GM12872 (cell line): ENCODE measurements around the gene RAB6B.

Source experiments
- TF ChIP-seq, protein P1 (sequence below): IDR thresholded peaks from 3 replicates; pipeline ENCODE4 v1.5.1; 2011; ENCODE audit warnings: low read depth, mild to moderate bottlenecking, low read length, moderate library complexity; ENCODE audit not compliant: insufficient read depth

The RAB6B gene

DNA sequence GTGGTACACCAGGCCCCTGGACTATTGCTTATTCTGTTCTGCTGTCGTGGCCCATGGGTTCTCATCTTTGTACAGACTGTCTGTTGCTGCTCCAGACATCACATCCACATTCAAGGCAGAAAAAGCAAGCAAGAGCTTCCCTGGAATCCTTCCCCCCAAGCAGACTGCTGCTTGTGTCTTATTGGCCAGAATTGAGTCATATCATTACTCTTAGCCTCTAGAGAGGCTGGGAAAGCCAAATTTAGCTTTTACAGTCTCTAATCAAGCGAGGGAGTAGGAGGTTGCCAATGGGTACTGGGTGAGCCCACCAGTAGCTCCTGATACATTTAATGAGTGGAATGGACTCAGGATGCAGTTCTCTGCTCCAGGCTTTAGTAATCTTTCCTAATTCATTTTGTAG, 39.4 kb downstream of the RAB6B start:
- TF ChIP-seq, protein P1, sequence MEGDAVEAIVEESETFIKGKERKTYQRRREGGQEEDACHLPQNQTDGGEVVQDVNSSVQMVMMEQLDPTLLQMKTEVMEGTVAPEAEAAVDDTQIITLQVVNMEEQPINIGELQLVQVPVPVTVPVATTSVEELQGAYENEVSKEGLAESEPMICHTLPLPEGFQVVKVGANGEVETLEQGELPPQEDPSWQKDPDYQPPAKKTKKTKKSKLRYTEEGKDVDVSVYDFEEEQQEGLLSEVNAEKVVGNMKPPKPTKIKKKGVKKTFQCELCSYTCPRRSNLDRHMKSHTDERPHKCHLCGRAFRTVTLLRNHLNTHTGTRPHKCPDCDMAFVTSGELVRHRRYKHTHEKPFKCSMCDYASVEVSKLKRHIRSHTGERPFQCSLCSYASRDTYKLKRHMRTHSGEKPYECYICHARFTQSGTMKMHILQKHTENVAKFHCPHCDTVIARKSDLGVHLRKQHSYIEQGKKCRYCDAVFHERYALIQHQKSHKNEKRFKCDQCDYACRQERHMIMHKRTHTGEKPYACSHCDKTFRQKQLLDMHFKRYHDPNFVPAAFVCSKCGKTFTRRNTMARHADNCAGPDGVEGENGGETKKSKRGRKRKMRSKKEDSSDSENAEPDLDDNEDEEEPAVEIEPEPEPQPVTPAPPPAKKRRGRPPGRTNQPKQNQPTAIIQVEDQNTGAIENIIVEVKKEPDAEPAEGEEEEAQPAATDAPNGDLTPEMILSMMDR, result no peak

DNA sequence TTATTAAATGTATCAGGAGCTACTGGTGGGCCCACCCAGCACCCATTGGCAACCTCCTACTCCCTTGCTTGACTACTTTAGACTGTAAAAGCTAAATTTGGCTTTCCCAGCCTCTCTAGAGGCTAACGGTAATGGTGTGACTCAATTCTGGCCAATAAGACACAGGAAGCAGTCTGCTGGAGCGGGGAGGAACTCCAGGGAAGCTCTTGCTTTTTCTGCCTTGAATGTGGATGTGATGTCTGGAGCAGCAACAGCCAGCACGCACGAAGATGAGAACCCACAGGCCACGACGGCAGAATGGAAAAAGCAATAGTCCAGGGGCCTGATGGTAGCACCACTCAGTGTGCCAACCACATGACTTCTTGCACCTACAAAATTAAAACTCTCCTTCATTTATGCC, 39.9 kb downstream of the RAB6B start:
- TF ChIP-seq, protein P1, result no peak

DNA sequence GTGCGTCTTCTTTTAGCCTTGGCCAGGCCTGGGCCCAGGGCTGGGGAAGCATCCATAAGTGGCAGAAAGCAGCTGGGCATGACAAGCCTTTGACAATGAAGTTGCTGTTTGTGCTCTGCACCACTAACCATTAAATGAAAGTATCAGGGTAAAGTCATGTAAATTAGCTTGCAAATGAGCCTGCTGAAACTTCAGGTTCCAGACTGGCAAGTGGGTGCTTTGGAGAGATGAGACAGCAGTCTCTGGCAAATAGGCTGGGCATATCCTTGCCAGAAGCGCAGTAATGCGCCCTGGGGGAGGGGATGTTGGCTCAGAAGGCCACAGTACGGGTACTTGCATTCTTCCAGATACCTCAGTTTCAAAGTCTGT, 40.7 kb downstream of the RAB6B start:
- TF ChIP-seq, protein P1, result no peak

DNA sequence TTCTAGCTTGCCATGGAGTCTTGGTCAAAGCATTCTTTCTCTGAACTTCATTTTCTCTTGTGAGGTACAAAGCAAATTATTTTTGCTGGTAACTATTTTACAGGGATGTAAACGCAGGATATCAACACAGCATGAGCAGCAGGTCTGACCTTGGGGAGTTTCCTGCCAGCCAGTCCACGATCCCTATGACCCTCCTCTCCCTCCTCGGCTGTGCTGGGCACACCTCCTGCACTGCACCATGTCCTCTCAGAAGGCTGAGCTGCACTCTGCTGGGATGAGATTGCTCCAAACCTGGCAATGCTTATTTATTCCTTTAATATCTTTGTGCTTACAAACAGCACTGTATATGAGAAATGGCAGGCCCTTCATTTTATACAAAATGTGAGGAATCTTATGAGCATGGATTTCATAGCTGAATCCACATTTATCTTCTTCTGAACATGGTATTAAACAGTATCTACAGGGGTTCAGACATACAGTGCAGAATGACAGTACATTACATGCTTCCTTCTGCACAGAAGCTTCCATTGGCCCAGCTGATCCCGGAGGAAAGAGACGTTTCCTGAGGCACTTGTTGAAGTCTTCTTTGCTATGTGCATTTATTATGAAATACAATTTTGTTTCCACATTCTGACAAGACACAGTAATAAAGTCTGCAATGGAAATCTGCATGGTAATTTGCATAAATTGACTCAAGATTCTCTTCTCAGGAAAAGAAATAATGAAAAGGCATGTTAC, 41.2 kb downstream of the RAB6B start:
- TF ChIP-seq, protein P1, result no peak

DNA sequence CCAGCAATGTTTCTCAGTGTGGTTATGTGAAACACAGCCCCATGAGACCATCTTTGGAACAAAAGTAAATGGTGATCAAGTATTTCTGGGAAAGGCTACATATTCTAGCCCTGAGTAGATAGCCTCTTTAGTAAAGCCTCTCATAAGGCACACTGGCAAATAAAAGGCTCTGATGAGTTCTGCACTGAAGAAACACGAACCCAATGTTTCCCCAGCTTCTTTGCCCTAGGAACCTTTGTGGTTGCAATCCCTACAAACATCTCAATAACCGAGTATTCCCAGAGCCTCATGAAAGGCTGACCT, 41.8 kb downstream of the RAB6B start:
- TF ChIP-seq, protein P1, result no peak

DNA sequence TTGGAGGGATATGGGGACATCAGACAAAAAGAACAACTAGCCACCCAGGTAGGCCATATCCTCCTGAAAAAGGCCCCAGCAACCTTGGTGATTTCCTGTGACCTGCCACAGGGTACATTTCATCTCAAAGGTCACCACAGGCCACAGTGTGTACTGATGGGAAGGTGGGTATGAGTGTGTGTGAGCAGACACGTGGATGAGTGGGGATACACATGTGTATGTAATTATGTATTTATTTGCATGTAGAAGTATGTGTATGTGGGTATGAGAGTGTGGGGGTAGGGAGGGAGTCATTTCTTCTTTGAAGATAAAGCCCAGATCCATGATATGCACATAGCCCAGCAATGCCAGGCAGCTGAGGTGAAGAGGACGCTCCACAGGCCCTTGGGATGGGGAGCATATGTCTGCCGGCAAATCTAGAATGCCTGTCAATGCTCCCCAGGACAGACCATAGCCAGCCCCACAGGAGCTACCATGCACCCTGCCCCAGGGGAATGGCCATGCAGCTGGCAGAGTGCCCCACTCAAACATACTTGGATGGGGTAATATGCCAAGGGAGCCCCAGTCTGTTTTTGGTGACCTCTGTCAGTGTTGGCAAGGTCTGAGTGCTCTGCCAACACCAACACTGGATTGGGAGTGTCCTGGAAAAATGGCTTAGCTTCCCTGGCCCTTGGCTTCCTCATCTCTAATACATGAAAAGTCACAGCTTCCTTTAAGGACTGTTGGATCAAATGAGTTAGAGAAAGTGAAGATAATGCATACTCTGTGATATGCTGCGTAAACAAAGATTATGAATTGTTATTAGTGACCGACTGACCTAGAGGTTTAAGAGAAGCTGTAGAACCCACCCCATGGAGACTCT, 42.4 kb downstream of the RAB6B start:
- TF ChIP-seq, protein P1, result no peak

DNA sequence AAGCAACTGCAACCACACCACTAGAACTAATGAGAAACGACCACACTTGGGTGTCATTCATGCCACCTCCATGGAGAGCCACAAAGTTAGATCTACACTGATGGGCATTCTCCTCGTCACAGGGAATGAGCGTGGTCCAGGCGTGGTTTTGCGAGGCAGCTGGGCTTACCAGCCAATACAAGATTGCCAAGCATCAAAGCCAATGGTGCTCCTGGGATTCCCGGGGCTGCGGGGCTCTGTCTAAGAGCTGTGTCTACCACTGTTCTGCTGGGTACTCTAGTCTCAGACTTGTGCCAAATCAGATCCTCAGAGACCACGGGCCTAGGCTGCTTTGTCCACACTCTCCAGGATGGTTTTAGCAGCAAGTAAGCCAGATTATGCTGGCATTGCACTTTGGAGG, 43.8 kb downstream of the RAB6B start:
- TF ChIP-seq, protein P1, result no peak
